Hematopoietic multipotent progenitor cell (in vitro differentiated cells): ENCODE data around the gene DPP10. TPM values are rescaled to one million over a fixed set of nuclear protein-coding genes. Genes with fewer than 3 reads are reported as not detected.

Source experiments
- DNase-seq, 3 donors: peaks; one replicate each; pipeline ENCODE4 v3.0.0-alpha.2; 2011 to 2015; ENCODE audit warnings: low read depth in 2 of 3, low spot score in 2 of 3
- total RNA-seq: library from RNA; depleted of rRNA; stranded (reverse); fragments of >200 nt; gene quantifications from one replicate; pipeline ENCODE4 v1.2.3, GENCODE V29; 2012

DPP10 gene
- total RNA-seq, 1 donor: 1.9 TPM

- no peak for DNase-seq
These were observed 345.0 kb downstream of the DPP10 start for GRCh38 chr2:114787486-114787885.

DNA sequence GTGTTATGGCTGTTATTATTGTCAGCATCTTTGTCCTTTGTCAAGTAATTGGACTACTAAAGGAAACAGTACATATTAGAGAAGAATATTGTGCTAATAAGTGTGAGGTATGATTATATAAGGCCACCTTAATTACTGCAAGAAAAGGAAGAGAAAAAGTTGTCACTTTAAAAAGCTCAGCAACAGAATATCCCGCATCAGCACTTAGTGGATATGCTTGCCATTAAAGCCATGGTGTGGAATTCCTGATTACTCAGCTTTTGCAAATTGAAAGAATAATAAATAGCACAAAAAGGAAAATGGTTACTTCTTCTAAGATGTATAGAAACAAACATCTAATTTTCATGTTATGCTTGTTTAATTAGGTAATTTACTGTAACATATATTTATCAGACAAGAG lies 347.5 kb downstream of the DPP10 start:
- DNase-seq: no peak

DNA sequence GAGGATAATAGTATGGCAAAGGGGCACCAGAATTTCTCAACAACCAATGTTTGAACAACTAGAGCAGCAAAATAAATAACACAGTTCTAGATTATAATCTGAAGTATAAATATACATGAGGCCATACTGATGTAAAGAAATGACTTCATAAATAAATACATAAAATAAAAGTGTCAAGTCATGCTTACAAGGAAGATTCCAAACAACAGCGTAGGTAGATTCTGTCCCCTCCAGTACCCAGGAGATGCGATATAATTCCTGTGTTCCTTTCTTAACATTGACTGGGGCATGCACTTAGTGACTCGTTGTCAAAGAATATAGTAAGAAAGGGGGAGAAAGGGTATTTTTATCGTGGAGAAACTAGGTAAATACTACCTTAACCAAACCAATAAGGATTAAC lies 355.1 kb downstream of the DPP10 start:
- no peak for DNase-seq

DNA sequence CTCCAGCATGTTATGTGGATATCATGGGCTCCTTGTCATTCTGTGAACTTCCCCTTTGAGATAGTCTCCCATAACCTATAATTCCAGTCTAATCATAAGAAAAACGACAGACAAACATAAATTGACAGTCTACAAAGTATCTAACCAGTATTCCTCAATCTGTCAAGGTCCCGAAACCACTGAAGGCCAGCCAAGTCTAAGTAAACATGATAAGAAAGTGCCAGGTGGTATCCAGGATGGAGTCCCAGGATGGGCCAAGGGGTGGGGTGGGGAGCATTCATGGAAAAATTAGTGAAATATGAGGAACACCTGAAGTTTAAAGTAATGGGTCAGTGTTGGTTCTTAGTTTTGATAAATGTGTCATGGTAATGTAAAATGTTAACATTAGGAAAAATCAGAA lies 355.5 kb downstream of the DPP10 start:
- no peak for DNase-seq

- DNase-seq: no peak
These were observed 357.9 kb downstream of the DPP10 start for GRCh38 chr2:114800371-114800770.

- no peak for DNase-seq
These were observed 362.8 kb downstream of the DPP10 start for GRCh38 chr2:114805195-114805594.

DNA sequence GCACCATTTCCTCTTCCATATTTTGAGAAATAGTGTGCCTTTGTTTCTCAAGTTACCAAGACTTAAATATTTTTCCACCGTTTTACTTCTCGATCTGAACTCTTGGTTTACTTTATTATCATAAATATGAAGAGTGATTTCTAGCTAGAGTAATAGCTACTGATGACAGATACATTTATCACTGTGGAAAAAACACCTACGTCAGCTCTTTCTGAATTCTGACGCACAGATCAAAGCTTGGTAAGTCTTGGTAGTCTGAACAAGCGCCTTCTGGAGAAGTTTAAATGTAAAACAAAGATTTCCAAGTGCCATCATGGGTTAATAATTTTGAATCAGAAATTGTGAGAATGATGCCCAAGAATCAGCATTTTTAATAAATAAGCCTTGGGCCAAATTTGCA lies 367.7 kb downstream of the DPP10 start:
- no peak for DNase-seq

GRCh38 chr2:114812261-114812660 lies 369.8 kb downstream of the DPP10 start:
- DNase-seq: no peak

DNA sequence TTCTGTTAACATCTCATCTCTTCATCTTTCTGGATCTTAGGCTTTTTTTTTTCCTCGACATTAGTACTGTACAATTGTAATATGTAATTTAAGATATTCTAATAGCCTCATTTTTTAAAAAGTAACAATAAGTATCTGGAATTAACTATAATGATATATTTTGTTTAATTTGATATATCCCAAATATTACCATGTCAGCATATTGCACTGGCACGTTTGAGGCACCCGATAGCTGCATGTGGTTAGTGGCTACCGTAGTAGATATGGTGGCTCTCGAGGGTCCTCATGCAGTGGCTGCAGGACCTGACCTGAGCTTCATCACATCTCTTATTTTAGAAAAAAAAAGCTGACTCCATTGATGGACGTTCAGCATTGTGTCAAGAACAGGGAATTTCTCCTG lies 371.9 kb downstream of the DPP10 start:
- DNase-seq: no peak

GRCh38 chr2:114821055-114821454 lies 378.6 kb downstream of the DPP10 start:
- DNase-seq: no peak

- DNase-seq: no peak
These were observed 401.5 kb downstream of the DPP10 start for GRCh38 chr2:114843963-114844362.

- no peak for DNase-seq
These were observed 414.8 kb downstream of the DPP10 start for GRCh38 chr2:114857196-114857595.

DNA sequence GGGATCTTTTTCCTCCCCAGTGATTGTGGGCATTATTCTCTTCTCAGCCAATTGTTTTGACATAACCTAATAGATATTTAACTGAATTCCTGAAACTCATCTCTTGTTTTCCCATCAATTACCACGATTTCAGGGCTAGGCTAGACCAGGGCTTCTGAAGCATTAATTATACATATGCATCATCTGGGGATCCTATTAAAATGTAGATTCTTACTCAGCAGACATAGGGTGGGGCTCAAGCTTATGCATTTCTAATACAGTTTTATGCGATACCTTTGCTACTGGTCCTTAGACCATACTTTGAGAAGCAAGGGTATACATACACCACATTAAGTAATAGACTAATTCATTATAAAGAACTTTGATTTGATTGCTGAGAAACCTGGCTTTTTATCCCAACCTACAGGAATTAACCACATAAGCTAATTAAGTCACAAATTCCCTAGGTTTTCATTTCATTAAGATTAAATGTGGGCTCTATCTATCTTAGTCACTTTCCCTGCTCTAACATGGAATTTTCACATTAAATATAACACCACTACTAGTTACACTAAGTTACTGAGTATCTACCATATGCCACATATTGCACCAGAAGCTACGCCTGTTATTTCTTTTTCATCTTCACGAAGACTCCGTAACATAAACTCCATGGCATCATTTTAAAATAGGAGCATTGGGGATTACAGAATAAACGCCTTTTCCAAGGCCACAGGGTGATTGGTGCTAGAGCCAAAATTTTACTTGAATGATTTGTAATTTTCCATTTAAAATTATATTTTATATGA lies 417.5 kb downstream of the DPP10 start:
- DNase-seq: no peak

GRCh38 chr2:114862243-114862642 lies 419.8 kb downstream of the DPP10 start:
- no peak for DNase-seq

GRCh38 chr2:114864901-114865300 lies 422.5 kb downstream of the DPP10 start:
- DNase-seq: no peak

GRCh38 chr2:114880046-114880445 lies 437.6 kb downstream of the DPP10 start:
- DNase-seq: no peak

DNA sequence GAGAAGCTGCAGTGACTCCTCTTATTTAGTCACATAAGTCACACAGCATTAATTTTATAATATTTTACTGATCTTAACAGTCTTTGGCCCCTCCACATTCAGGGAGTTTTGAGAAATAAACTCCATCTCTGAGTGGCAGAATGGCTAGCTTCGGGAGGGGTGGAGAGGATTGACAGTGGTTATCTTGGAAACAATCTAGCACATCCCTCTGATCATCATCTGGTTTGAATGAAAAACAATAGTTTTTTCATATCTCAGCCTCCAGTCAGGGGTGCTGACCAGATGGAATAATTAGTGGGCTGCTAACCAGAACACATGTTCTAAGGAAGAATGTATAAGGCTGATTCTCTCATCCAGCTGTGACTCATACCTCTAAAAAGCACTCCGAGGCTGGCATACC lies 477.5 kb downstream of the DPP10 start:
- no peak for DNase-seq

DNA sequence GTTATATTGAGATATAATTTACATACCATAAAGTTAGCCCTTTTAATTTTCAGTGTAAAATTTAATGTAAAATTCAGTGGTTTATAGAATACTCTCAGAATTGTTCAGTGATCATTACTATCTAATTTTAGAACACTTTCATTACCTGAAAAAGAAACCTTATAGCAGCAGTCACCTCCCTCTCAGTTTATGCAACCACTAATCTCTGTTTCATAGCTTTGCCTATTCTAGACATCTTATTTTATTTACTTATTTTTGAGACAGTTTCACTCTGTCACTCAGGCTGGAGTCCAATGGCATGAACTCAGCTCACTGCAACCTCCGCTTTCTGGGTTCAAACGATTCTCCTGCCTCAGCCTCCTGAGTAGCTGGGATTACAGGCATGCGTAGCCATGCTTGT lies 479.6 kb downstream of the DPP10 start:
- no peak for DNase-seq

GRCh38 chr2:114925296-114926255 lies 483.1 kb downstream of the DPP10 start:
- no peak for DNase-seq

DNA sequence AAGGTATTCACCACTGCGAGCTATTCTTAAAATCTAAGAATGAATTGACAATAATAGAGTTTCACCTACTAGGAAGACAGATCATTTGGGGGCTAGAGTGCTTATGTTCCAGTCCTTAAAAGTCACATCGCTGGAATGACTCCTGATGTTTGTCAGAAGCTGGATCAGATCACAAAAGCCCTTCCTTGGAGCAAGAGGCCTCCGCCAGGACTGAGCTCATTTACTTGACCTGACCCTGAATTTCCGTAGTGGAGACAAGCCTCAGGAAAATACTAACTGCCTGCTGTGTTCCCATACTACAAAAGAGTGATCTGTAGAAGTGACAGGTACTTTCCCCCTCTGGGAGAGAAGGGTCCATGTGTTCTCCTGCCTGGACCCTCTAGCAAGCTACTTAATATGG lies 483.9 kb downstream of the DPP10 start:
- no peak for DNase-seq

GRCh38 chr2:114929225-114929624 lies 486.8 kb downstream of the DPP10 start:
- no peak for DNase-seq
